CD4-positive, alpha-beta T cell treated with Interferon gamma for 1 hour (primary cell): ENCODE measurements around the gene OTUD7B.
"Not testable (repeated sequence)": the region's sequence is repeated elsewhere in the genome, so short reads cannot be mapped to it uniquely, and the experiment has no call there.

Source experiments
- DNase-seq: peaks from one replicate; pipeline ENCODE4 v3.0.0-alpha.2; 2020

OTUD7B gene

DNA sequence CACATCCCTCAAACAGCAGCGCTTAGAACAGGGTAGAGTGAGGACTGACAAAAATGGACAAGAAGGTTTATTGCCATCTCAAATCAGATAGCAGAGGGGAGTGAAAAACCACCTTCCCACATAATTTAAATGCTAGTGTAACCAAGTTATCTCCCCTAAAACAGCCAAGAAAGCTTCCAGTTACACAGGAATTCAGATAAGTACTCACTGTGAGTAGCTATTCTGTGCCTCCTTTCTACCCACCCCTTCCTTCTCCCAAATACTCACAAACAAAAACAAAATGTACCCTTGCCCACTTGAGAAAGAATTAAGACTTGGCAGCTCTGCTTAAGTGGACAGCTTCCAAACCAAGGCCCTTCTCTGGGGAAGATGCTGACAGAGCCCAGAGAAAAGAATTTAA, 9.1 kb downstream of the OTUD7B start:
- DNase-seq = no peak

DNA sequence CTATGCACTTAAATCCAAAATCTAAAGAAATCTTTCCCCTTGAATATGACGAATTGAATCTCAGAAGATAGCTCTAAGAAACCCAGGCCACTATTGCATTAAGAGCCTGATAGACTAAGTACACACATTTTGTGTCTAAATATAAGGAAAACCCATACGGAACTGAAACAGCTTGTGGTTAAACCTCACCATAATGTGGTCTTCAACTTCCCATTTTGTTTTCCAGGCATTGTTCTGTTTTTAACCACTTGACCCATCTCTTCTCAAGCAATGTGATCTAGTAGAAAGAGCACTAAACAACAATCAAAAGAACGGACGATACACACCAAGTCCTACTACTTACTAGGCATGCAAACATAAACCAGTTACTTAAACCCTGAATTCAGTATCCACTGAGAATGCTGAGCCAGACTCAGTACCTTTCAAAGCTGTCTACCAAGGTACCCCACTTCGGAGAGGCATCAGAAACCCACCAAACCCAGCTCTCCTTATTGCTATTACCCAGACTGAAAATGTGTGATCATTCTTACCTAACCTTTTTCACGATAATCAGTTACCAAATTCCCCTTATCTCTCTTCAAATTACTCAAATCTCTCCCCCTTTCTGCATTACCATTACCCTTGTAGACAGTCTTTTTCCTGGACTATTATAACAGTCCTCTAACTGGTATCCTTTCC, 12.8 kb downstream of the OTUD7B start:
- DNase-seq = no peak

DNA sequence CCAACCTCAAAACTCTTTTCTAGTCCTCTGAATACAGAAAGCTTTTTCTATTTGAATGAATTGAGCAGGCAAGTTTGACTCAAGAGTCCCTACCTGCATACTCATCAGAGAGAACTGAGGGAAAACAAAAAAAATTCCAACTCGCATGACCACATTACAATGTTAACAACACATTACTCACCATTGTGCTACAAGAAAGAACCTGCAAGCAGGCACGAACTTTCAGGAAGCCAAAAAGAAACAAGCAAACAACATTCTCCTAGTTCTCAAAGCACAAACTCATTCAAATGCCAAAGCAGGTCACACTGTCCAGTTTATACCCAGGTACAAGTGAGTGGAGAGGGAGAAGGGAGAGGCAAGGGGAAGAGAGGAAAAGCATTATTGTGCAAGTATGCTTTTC, 14.6 kb downstream of the OTUD7B start:
- no peak for DNase-seq

DNA sequence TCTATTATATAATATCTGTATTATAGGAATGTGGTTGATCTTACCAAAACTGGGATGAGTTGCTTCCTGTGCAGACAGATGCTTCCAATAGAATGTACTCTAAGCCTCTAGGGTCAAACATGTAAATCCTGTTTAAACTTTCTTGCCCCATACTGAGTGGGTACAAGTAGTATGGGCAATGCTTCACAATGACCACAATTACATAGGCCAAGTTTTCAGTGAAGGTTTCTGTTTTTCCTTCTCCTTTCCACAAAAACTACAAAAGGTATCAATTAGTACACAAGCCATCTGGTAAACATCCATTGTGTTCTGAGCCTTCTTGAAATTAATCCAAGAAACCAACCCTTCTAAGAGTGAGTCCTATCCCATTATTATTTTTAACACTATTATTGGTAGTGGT, 16.8 kb downstream of the OTUD7B start:
- no peak for DNase-seq

DNA sequence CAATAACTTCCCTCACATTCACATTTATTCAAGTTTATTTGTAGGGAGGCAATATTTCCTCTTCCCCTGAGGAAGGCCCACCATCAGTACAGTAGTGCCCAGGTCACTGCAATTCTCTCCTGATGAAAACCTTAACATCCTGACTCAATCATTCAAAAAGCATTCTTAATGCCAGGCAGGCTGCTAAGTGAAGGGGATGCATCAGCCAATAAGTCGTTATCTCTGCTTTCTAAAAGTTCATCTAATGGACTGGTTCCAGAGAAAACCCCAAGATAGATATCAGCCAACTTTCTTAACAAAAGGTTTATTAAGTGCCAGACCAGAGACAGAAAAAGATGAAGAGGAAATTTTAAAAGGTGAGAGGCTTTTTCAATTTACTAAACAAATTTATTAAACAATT, 17.3 kb downstream of the OTUD7B start:
- no peak for DNase-seq

DNA sequence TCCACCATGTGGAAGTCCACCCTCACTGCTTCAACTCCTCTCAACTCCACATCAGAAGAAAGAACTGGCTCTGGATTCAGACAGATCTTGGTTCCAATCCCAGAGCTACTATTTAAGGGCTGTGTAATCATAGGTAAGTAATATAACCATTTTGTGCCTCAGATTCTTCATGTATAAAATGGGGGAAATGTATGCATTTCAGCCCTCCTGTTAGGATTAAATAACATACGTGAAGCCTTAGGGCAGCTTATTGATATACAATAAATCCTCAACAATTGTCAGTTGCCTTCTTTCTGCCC, 23.3 kb downstream of the OTUD7B start:
- no peak for DNase-seq

DNA sequence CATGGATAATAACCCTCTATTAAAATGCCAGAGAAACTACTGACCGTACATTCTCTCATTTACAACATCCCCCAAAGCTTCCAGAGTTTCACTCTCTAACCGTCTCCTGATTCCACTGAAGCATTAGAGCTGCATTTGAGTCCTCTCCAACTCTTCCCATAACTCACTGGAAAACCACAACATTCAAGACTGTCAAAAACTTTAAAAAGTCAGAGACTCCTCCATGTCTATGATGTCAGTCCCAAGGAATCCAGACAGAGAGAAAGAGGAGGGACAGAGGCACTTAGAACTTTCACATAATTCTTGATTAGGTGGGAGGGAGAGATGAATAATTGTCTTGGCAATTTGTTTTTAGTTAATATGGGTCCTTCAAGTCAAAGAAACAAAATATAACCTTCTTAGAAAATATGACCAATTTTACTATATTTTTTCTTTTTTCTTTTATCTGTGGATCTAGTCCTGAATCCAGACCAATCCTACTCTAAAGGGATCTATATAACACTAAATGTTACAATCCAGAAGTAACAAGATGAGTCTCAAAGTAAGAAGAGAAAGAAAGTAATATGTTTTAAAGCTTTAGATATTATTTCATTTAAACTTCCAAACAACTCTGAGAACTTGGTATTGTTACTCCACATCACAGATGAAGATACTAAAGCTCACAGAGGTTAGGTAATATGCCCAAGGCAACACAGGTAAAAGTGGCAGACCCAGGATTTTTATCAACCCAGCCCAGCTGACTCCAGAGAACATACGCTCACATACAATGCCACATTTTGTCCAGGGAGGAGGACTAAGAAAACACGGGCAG, 23.8 kb downstream of the OTUD7B start:
- no peak for DNase-seq

DNA sequence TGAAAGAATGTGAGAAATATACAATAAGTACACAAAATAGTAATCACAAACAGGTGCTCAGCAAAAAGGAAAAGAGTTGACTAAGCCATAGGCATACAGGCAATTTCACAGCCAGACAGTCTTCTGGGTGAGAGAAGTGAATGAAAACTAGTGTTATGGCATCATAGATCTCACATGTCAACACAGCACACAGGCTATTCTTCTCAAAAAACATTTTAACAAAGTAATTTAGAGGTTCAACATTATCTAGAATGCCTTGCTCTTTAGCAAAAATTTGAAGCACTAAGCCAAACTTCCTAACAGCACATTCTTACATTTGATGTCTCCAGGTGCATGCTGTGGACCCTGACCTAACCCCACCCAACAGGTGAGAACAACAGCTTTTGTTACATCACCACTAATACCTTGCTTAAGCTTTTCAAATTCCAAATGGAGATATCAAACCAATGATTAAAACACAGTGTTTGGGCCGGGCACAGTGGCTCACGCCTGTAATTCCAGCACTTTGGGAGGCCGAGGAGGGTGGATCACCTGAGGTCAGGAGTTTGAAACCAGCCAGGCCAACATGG, 30.5 kb downstream of the OTUD7B start:
- no peak for DNase-seq

DNA sequence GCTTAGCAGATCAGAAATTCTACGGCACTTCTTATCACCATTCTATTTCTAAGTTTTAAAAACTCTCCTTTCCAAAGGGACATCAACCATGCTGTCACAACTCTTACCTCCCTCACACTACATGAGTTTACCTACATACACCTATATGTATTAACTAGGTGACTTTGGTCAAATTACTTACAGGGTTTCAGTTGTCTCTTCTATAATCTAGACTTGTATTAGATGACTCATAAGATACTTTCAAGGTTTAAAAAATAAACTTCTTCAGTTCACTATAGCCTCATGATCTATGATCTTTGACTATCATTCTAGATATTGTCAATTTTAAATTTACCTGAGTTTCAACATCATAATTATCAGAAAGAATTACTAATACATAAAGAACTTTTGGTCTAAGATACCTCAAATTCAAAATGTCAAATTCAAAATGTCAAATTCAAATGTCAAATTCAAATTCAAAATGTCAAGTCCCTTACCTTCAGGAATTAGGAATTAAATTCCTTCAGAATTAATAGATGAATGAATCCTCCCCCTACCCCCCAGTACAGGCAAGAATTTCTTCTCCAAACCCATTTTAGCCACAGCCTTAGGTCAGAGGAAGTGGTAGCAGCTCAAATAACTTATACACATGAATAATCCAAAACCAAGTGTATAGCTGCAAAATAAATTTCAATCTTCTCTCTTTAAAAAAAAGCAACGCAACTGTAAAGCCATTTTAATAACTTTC, 31.1 kb downstream of the OTUD7B start:
- DNase-seq = no peak

DNA sequence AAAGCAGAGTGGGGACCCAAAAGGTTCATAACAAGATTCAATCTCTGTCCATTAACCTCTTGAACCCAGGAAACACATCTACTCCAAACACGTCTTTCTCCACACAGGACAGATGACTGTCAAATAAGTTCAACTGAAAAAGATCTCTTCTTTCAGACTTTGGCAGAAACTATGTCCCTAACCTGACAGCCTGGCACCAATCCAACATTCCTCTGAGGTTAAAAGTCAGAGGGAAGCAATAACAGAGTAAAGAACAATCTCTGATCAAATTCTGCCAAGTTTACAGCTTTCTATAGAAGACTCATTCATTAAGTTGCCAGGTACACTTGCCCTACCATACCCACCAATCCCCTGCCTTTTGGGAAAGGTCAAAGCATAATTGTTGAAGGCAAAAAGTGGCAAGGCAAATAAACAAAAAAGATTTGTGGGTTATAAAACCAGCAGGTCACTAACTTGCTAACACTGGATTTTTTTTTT, 31.9 kb downstream of the OTUD7B start:
- no peak for DNase-seq

DNA sequence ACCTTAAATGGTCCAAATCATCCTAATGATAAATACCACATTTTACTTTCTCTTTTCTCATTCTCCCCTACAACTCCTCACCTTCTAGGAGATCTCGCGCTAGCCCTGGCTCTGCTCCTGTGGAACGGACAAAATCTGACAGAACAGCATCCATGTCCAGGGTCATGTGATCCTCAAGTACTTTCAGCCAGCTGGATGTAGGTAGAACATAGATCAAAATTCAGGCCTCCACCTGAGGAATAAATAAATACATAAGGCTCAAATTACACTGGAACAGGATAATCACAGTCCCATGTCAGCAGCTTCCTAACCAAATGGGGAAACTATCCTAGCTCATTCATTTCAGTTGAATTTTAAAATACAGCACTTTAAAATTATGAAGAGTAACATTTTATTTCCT, 33.2 kb downstream of the OTUD7B start:
- DNase-seq = no peak

DNA sequence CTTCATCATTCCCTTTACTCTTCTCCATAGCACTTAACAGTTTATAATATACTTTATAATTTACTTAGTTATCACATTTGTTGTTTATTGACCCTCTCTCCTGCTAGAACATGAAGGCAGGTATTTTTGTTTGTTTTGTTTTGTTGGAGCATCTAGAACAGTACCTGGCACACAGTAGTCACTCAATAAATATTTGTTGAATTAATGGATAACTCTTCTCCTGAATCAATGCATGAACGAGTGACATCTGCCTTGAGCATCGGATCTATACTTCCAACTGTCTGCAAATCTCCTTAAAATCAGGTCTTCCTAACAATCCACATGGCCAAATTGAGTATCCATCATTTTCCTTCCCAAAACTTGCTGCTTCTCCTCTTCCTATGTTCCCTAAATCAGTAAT, 38.0 kb downstream of the OTUD7B start:
- DNase-seq = no peak

DNA sequence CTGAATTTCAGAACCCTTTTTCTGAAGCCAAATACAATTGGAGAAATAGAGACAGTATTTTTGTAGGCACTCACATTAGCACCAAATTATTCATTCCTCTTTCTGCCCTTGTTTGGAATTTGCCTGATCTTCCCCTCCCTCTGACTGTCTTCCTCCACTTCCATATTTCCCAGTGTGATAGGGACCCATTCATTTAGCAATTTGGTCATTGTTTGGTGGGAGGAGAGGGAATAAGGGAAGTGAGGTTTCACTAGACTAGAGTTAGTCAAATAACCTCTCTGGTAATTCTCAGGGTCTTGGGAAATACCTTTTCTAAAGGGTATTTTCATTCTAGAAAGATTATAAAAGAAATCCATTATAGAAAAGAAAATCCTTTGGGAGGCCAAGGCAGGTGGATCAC, 42.9 kb downstream of the OTUD7B start:
- DNase-seq = no peak

DNA sequence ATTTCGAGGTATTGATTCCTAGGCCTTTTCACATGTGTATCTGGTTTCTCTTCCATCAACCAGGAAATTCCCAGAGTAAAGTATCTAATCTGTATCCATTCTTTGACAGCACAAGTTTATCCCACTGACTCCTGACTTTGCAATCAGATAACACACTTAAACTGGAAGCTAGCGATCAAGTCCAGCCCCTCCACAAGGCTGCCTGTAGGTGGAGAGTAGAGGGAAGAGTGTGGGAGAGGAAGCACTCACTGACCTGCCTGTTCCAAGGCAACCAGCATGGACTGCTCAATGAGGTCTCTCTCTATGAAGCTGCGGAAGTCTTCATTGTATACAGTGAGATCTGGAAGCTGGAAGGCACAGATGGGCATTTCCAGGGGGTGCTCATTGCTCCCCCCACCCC, 43.5 kb downstream of the OTUD7B start:
- DNase-seq = no peak

DNA sequence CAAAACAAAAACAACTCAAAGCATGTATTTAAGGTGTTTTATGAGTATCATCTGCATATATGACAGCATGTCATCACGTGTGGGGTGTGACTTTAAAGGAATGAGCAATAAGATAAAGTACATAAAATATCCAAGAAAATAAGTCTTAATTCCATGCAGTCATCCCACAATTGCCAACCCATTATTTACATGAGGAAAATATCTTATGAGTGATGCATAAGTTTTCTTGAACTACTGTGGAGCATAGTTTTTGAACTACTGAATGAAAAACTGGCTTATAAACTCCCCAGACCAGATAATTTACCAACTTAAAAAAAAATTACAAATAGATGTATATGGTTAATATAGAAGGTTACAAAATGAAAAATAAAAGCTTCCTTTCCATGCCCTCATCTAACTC, 44.1 kb downstream of the OTUD7B start:
- no peak for DNase-seq

DNA sequence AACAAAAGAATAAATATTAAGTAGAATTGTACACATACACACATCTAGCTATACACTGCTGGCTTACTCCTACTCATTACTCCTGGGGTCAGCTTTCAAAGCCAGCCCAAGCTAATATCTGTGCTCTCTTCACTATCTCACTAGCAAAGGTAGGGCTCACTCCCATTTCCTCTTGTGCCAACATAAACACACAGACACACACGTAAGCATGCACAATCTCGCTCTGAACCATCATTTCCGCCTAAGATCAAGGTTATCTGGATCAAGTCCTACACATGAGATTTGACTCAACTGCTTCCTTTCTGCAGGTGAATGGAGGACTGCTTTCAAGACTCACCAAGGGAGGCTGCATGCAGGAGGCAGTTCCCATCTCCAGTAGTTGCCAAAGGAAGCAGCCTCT, 45.1 kb downstream of the OTUD7B start:
- DNase-seq = no peak

DNA sequence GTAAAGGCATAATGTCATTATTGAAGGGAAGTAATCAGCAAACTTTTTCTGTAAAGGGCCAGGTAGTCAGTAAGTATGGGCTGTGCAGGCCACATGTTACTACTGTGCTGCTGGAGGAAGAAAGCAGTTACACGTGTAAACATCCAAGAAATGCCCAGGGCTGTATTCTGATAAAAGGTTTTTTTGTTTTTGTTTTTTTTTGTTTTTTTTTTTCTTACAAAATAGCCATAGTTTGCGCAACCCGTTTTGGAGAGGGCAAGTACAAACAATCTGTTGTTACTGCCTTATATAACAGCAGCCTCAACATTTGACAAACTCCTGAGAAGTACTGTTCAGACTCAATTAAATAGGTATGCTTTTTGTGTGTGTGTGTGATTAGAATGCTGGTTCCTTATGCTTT, 47.2 kb downstream of the OTUD7B start:
- DNase-seq = no peak

DNA sequence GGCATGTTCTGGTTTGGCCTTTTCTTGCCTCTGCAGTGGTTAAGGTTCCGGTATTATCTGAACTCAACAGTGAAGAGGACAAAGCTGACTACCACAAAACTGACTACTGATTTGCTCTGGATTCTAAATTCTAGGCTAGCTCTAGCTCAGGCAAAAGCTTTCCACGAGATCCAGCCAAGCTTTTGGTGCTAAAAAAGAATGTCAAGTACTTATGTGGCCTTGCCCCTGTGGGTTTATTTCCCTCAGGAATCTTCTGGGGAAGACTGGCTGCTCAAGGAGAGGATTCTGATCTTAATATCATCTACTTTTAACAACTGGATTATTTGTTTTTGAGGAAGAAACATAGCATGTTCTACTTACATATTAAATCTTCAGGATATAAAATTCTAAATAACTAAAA, 47.8 kb downstream of the OTUD7B start:
- no peak for DNase-seq

DNA sequence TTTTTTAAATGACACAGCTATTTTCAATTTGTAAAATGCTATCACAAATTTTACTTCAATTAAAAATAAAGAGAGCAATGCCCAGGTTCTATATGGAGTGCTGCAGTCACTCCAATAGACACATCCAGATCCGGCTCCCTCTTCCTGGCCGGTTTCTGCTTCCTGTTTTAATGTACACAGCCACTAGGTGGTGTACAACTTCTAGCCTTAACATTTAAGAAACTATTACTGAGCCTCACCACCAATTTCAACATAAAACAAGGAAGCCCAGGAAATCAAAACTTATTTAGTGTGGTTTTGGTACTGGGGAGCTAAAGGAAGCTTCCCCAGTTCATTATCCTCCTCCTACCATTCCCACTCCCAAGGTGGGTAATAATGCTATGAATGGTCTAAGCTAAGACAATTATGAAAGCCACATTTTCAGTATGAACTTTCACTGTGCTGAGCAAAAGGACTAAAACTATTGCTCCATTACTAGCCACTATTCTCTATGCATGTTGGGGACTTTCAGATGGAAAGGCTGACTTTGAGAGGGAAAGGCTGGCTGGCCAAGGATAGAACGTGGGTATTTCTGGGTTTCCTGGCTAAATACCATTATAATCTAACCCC, 48.4 kb downstream of the OTUD7B start:
- peak; percentile 46 for DNase-seq

DNA sequence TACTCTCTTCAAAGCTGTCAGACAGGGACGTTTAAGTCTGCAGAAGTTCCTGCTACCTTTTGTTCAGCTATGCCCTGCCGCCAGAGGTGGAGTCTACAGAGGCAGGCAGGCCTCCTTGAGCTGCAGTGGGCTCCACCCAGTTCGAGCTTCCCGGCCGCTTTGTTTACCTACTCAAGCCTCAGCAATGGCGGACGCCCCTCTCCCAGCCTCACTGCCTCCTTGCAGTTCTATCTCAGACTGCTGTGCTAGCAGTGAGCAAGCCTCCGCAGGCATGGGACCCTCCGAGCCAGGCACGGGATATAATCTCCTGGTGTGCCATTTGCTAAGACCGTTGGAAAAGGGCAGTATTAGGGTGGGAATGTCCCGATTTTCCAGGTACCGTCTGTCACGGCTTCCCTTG, 53.0 kb downstream of the OTUD7B start:
- DNase-seq = not testable (repeated sequence)

DNA sequence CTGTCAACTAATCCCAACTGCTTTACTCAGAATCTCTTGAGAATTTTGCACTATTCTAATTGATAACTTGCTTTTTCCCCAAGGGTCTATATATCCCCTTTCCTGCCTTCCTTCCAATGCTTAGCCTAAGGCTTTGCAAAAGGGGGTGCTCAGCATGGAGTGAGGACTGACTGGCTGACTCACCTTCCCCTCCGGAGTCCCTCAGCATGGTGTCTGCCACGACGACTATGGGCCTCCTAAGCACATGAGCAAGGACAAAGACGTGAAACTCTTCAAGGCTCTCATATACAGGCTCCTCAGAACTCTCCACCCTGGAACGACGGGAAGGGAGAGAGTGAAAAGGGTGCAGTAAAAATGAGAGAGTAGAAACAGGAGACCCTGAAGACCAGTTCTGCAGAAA, 60.6 kb downstream of the OTUD7B start:
- no peak for DNase-seq

DNA sequence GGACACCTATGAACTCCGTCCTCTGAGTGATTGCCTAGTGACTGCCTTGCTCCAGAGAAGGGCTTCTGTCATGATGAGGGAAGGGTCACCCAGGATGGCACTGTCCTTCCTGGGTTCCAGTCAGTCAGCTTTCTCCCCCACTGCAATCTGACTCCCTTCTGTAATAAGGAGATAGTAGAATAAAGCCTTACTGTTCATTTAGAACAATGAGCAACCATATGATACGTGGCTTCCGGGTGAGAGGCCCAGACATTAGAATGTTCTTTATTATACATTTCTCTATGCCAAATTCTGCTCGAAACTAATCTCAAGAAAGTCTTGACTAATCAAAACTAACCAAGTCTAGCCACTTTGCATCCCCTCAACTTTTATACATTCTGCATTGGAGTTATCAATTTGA, 65.3 kb downstream of the OTUD7B start:
- DNase-seq = no peak

DNA sequence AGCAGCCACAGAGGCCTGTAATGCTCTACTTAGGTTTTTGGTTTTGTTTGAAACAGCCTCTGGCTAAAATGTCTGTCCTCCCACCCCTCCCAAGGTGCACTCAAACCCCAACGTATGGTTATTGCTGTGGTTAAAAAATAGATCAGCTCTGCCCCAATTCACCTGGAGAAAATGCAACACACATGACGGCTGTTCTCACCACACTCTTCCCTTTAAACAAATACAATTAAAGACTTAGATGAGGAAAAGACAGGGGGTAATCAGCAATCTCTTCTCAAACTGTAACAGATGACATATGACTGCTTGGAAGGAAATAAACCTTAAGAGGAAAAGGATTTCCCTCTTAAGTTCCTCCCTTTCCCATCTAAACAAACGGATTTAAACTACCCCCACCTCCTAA, 67.6 kb downstream of the OTUD7B start:
- DNase-seq = no peak
